GM10266 (cell line): Measurements from ENCODE around the gene CDC42BPB.
A peak's percentile ranks its signal among the peaks of the same experiment; 100 is the strongest.
"Not testable (repeated sequence)": the region's sequence is repeated elsewhere in the genome, so short reads cannot be mapped to it uniquely, and the experiment has no call there.

Source experiments
- DNase-seq: peaks from one replicate; pipeline ENCODE4 v3.0.0; 2012; ENCODE audit errors: extremely low spot score
- TF ChIP-seq, protein P1 (sequence below): IDR thresholded peaks from 2 replicates; pipeline ENCODE4 v1.5.1; 2012; ENCODE audit warnings: mild to moderate bottlenecking, low read depth; ENCODE audit not compliant: control insufficient read depth, insufficient read depth; ENCODE audit errors: missing control alignments

CDC42BPB gene

GRCh38 chr14:102898776-102899515 lies 158.4 kb downstream of the CDC42BPB start:
- TF ChIP-seq, protein P1, sequence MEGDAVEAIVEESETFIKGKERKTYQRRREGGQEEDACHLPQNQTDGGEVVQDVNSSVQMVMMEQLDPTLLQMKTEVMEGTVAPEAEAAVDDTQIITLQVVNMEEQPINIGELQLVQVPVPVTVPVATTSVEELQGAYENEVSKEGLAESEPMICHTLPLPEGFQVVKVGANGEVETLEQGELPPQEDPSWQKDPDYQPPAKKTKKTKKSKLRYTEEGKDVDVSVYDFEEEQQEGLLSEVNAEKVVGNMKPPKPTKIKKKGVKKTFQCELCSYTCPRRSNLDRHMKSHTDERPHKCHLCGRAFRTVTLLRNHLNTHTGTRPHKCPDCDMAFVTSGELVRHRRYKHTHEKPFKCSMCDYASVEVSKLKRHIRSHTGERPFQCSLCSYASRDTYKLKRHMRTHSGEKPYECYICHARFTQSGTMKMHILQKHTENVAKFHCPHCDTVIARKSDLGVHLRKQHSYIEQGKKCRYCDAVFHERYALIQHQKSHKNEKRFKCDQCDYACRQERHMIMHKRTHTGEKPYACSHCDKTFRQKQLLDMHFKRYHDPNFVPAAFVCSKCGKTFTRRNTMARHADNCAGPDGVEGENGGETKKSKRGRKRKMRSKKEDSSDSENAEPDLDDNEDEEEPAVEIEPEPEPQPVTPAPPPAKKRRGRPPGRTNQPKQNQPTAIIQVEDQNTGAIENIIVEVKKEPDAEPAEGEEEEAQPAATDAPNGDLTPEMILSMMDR = no peak
- peak; percentile 55 for DNase-seq

DNA sequence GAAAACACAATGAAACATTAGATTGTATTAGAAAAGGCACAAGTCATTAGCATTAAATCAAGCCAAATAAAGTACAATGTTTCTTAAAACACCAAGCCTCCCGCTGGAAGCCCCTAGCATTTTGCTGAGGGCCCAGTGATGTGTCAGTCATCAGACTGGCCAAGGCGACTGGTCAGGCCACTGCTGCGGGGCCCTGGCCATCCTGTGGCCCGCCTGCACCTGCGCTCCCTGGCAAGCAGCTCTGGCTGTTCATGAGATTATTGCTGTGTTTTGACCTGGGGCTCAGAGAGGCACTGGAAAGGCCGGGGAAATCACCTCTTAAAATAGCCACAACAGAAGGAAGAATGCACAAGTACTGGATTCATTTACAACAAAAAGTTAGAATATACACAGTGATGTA lies 159.1 kb downstream of the CDC42BPB start:
- DNase-seq = no peak
- TF ChIP-seq, protein P1 = no peak

GRCh38 chr14:102897299-102898027 lies 159.9 kb downstream of the CDC42BPB start:
- TF ChIP-seq, protein P1 = no peak
- no peak for DNase-seq

- DNase-seq = not testable (repeated sequence)
These were observed 160.6 kb downstream of the CDC42BPB start for GRCh38 chr14:102896735-102897134.

GRCh38 chr14:102893452-102893851 lies 163.9 kb downstream of the CDC42BPB start:
- TF ChIP-seq, protein P1 = no peak
- DNase-seq = peak; percentile 15

GRCh38 chr14:102892651-102893050 lies 164.7 kb downstream of the CDC42BPB start:
- no peak for DNase-seq

GRCh38 chr14:102891556-102891955 lies 165.8 kb downstream of the CDC42BPB start:
- no peak for DNase-seq
- TF ChIP-seq, protein P1 = no peak

More at GRCh38 chr14:102892651-102893050, 164.7 kb downstream of the CDC42BPB start:
- TF ChIP-seq, protein P1 = no peak
